ENCODE measurements around the gene EXOC6B. TPM values are rescaled to one million over a fixed set of nuclear protein-coding genes. Genes with fewer than 3 reads are reported as not detected.

EXOC6B gene
- total RNA-seq, 1 donor from 2014 or later: 31.6 TPM

GRCh38 chr2:72828840-72829507 is 3.1 kb upstream of the EXOC6B start:
- no peak for ATAC-seq

- peak; percentile 85 for ATAC-seq
Observed at GRCh38 chr2:72827966-72828646, 2.3 kb upstream of the EXOC6B start.

- ATAC-seq: no peak
Observed at GRCh38 chr2:72827487-72827886, 1.7 kb upstream of the EXOC6B start.

- no peak for ATAC-seq
Observed at GRCh38 chr2:72826156-72826477, 284 bp upstream of the EXOC6B start.

GRCh38 chr2:72824224-72824842 is 1.5 kb downstream of the EXOC6B start:
- peak; percentile 39 for ATAC-seq

GRCh38 chr2:72822794-72823193 is 3.0 kb downstream of the EXOC6B start:
- ATAC-seq: peak; percentile 35

- no peak for ATAC-seq
Observed at GRCh38 chr2:72821983-72822382, 3.9 kb downstream of the EXOC6B start.

- no peak for ATAC-seq
Observed at GRCh38 chr2:72821118-72821517, 4.7 kb downstream of the EXOC6B start.

GRCh38 chr2:72819501-72819900 is 6.3 kb downstream of the EXOC6B start:
- ATAC-seq: no peak

- ATAC-seq: peak; percentile 31
Observed at GRCh38 chr2:72815655-72816278, 10.1 kb downstream of the EXOC6B start.

GRCh38 chr2:72813841-72814240 is 12.0 kb downstream of the EXOC6B start:
- no peak for ATAC-seq

GRCh38 chr2:72810165-72810564 is 15.7 kb downstream of the EXOC6B start:
- ATAC-seq: no peak

GRCh38 chr2:72809095-72809494 is 16.7 kb downstream of the EXOC6B start:
- no peak for ATAC-seq

- no peak for ATAC-seq
Observed at GRCh38 chr2:72806280-72806945, 19.4 kb downstream of the EXOC6B start.

- no peak for ATAC-seq
Observed at GRCh38 chr2:72803626-72804320, 22.1 kb downstream of the EXOC6B start.

GRCh38 chr2:72803151-72803550 is 22.7 kb downstream of the EXOC6B start:
- no peak for ATAC-seq

- ATAC-seq: no peak
Observed at GRCh38 chr2:72800492-72800891, 25.3 kb downstream of the EXOC6B start.

- no peak for ATAC-seq
Observed at GRCh38 chr2:72797740-72798139, 28.1 kb downstream of the EXOC6B start.

GRCh38 chr2:72796766-72797165 is 29.1 kb downstream of the EXOC6B start:
- ATAC-seq: no peak

GRCh38 chr2:72794572-72794971 is 31.3 kb downstream of the EXOC6B start:
- no peak for ATAC-seq

- ATAC-seq: no peak
Observed at GRCh38 chr2:72793798-72794440, 31.9 kb downstream of the EXOC6B start.

- no peak for ATAC-seq
Observed at GRCh38 chr2:72789241-72789640, 36.6 kb downstream of the EXOC6B start.

Measured in esophagus mucosa (tissue), 1 donor.